Skeletal muscle satellite cell (primary cell): ENCODE data around the gene PDSS1.

Experiments used
- H3K27me3 ChIP-seq: 2 replicates; pipeline ENCODE4 v1.7.0; 2013; ENCODE audit warnings: low read length; ENCODE audit not compliant: control insufficient read depth, insufficient read depth
- H3K36me3 ChIP-seq: 2 replicates; pipeline ENCODE4 v1.7.0; 2013; ENCODE audit warnings: mild to moderate bottlenecking, control low read depth, low read length; ENCODE audit not compliant: insufficient read depth
- H3K4me1 ChIP-seq: 2 replicates; pipeline ENCODE4 v1.7.0; 2013; ENCODE audit warnings: low read length; ENCODE audit not compliant: control insufficient read depth, insufficient read depth
- H3K4me2 ChIP-seq: 2 replicates; pipeline ENCODE4 v1.7.0; 2013; ENCODE audit warnings: mild to moderate bottlenecking, low read length
- H3K4me3 ChIP-seq: 2 replicates; pipeline ENCODE4 v1.7.0; 2013; ENCODE audit warnings: low read length
- H3K9ac ChIP-seq: 2 replicates; pipeline ENCODE4 v1.7.0; 2013; ENCODE audit warnings: mild to moderate bottlenecking, low read depth, low read length, moderate library complexity
- H3K9me3 ChIP-seq: replicated peaks from 2 replicates; pipeline ENCODE4 v1.7.0; 2013; ENCODE audit warnings: mild to moderate bottlenecking, control low read depth, low read length

PDSS1 gene

DNA sequence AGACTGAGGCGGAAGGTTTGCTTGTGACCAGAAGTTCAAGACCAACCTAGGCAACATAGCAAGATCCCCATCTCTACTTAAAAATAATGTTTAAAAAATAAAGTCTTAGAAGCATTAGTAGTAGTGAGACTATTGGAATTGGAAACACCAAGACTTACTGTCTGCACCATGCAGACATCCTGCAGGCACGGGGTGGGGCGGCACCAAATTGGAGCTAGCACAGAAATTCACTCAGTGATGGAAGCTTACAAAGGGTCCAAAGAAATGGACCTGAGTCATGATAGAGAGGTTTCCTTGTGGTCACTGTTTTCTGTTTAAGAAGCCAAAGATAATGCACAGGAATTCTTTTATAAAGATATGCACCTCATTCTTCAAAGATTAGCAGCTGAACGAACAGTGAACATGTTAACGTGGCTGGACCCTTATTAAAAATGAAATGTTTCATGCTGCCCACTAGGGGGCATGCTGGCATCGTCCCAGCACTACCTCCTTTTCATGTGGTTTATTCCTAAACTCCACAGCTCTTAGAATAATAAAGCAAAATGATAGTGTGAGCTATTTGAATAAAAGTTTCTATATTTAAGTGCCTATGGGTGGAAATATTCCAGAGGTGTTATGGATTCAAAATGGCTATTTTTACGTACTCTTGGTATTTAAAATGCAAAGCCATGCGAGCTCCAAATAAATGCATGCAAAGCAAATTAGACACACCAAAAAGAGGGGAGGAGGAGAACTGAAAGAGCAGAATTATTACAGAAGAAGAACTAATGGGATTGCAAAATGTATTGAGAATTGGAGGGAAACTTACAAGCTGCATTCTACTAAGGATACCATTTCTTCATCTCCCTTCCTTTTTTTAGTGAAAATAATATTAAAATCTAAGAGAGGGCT lies 28.6 kb downstream of the PDSS1 start:
- no peaks in the 10 kb centered on the region for H3K9me3 ChIP-seq
- H3K4me2 ChIP-seq = no peak overlapping the region
- H3K27me3 ChIP-seq = no peaks in the 10 kb centered on the region
- no peak overlapping the region for H3K4me3 ChIP-seq
- H3K36me3 ChIP-seq = peaks cover 18% of the 10 kb centered on the region
- peaks cover 3% of the 10 kb centered on the region for H3K4me1 ChIP-seq
- H3K9ac ChIP-seq = no peak overlapping the region

DNA sequence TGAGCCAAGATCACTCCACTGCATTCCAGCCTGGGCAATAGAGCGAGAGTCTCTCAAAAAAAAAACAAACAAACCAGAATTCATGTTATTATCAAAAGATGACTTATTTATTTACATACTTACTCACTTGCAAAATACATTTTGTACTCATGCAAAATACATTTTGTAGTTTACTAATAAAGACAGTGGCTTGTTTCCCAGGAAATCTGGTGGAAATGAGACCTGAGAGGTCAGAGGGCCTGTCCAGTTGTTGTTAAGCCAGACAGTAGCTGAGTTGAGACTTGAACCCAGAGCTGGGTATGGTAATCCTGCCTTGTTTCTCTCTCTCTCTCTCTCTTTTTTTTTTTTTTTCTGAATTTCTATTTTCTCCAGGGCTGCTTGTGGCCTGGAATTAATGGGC lies 29.5 kb downstream of the PDSS1 start:
- Histone ChIP-seq H3K4me2 (no peak overlapping the region), H3K36me3 (peaks cover 13% of the 10 kb centered on the region)

DNA sequence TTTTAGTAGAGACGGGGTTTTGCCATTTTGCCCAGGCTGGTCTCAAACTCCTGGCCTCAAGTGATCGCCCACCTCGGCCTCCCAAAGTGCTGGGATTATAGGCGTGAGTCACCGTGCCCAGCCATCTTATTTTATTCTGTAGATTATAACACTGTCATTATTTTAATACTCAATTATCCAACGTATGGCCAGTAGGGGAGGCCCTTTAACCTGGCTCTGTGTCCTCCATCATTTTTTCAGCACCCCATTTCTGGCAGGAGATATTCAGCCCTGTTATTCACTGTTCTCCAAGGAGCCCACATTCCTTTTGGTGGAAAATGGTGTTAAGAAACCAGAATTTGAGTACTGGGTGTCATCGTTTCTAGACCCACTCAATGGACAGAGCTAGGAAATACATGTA lies 31.5 kb downstream of the PDSS1 start:
- no peaks in the 10 kb centered on the region for H3K9me3 ChIP-seq
- no peak overlapping the region for H3K4me3 ChIP-seq
- peaks cover 3% of the 10 kb centered on the region for H3K4me1 ChIP-seq
- H3K9ac ChIP-seq = no peak overlapping the region
- H3K4me2 ChIP-seq = no peak overlapping the region
- no peaks in the 10 kb centered on the region for H3K27me3 ChIP-seq
- peaks cover 23% of the 10 kb centered on the region for H3K36me3 ChIP-seq

More for the DNA sequence above, 29.5 kb downstream of the PDSS1 start:
- Histone ChIP-seq H3K27me3 (no peaks in the 10 kb centered on the region), H3K9me3 (no peaks in the 10 kb centered on the region), H3K4me1 (peaks cover 3% of the 10 kb centered on the region), H3K9ac (no peak overlapping the region), H3K4me3 (no peak overlapping the region)

DNA sequence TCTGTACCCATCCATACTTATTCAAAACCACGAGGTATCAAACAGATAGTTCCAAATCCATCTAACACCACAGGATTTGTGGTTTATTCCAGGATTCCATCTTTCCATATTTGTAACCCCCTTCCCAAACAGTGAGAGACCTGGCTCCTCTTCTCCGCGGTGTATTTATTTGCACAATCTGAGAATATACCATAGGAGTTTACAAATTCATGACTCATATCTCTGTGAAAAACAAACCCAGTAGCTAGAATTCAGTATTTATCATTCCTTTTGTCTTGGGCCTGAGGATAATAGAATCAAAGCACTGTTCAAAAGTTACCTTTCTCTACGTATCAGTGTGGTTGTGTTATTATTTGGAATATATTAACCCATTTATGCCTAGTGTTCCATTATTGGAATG lies 31.9 kb downstream of the PDSS1 start:
- no peak overlapping the region for H3K9ac ChIP-seq
- H3K4me1 ChIP-seq = peaks cover 3% of the 10 kb centered on the region
- H3K4me2 ChIP-seq = no peak overlapping the region
- H3K36me3 ChIP-seq = peaks cover 23% of the 10 kb centered on the region
- H3K9me3 ChIP-seq = no peaks in the 10 kb centered on the region
- H3K27me3 ChIP-seq = no peaks in the 10 kb centered on the region
- no peak overlapping the region for H3K4me3 ChIP-seq

GRCh38 chr10:26730552-26730951 lies 33.1 kb downstream of the PDSS1 start:
- Histone ChIP-seq H3K9me3 (no peaks in the 10 kb centered on the region), H3K4me3 (no peak overlapping the region), H3K27me3 (no peaks in the 10 kb centered on the region), H3K9ac (no peak overlapping the region), H3K4me2 (no peak overlapping the region), H3K36me3 (peaks cover 22% of the 10 kb centered on the region), H3K4me1 (peaks cover 3% of the 10 kb centered on the region)

- Histone ChIP-seq H3K27me3 (no peaks in the 10 kb centered on the region), H3K9me3 (no peaks in the 10 kb centered on the region), H3K4me2 (no peak overlapping the region), H3K4me3 (no peak overlapping the region), H3K9ac (no peak overlapping the region), H3K4me1 (no peaks in the 10 kb centered on the region), H3K36me3 (peaks cover 34% of the 10 kb centered on the region)
Measured at GRCh38 chr10:26733750-26734568, 36.5 kb downstream of the PDSS1 start.

DNA sequence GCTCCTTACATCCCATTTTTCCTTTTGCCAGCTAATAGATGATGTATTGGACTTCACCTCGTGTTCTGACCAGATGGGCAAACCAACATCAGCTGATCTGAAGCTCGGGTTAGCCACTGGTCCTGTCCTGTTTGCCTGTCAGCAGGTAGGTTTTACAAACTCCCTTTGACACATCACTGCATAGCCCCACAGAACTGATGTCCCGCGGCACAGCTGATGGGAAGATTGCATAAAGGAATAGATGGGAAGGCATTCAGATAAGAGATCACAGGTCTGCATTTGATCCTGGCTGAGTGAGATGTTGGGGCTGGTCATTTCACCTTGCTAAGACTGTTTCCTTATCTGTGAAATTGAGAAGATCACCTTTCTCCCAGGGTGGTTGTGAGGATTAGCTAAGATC lies 37.9 kb downstream of the PDSS1 start:
- Histone ChIP-seq H3K9me3 (no peaks in the 10 kb centered on the region), H3K4me2 (no peak overlapping the region), H3K4me3 (no peak overlapping the region), H3K9ac (no peak overlapping the region), H3K4me1 (peaks cover 5% of the 10 kb centered on the region), H3K27me3 (no peaks in the 10 kb centered on the region), H3K36me3 (peaks cover 34% of the 10 kb centered on the region)

DNA sequence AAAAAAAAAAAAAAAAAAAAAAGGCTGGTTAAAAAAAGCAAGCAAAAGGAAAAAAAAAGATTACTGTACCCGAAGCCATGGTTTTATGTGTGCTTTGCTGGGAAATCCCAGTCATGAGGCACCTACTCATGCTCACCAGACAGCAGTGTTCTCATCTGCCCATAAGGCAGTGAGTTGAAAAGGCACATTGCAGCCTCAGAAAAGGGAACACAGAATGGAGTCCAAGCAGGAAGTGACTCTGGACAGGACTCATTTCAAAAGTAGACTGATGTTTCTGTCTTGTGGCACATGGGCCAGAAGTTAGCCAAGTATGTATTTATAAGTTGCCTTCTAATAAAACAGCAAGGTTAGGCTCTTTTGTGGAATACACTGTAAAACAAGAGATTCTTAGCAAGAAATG lies 40.2 kb downstream of the PDSS1 start:
- H3K27me3 ChIP-seq = no peaks in the 10 kb centered on the region
- H3K4me2 ChIP-seq = no peak overlapping the region
- peaks cover 46% of the 10 kb centered on the region for H3K36me3 ChIP-seq
- H3K4me1 ChIP-seq = peaks cover 10% of the 10 kb centered on the region
- no peaks in the 10 kb centered on the region for H3K9me3 ChIP-seq
- no peak overlapping the region for H3K9ac ChIP-seq
- no peak overlapping the region for H3K4me3 ChIP-seq

DNA sequence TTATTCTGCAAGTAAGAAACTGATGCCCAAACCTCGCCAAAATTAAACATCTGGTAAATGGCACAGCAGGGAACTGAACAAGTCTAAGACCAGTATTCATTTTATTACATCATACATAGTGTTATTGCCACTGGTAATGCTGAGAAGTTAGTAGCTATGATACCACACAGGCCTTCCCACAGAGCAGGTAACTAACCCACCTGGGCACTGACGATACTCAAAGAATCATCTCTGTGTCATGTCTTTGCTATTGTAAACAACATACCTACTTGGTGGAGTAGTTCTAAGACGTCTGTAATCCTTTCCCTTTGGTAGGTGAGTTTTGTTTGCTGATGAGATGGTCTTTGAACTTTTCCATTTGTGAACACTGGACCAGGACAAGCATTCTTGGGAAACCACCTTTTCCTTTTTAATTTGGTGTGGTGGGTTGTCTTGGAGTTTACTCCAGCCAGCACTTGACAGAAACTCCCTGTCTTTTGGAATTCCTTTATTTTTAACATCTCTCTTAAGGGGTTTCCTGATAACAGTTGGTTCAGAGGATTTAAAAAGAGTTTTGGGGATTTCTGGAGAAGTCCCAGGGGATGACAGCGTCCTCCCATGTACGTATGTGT lies 40.9 kb downstream of the PDSS1 start:
- H3K36me3 ChIP-seq = peaks cover 47% of the 10 kb centered on the region
- no peak overlapping the region for H3K4me2 ChIP-seq
- no peak overlapping the region for H3K9ac ChIP-seq
- H3K9me3 ChIP-seq = no peaks in the 10 kb centered on the region
- H3K4me1 ChIP-seq = peaks cover 10% of the 10 kb centered on the region
- H3K27me3 ChIP-seq = no peaks in the 10 kb centered on the region
- H3K4me3 ChIP-seq = no peak overlapping the region

- peaks cover 10% of the 10 kb centered on the region for H3K4me1 ChIP-seq
- H3K36me3 ChIP-seq = peaks cover 41% of the 10 kb centered on the region
- H3K4me2 ChIP-seq = no peak overlapping the region
- H3K4me3 ChIP-seq = no peak overlapping the region
- no peaks in the 10 kb centered on the region for H3K9me3 ChIP-seq
- no peaks in the 10 kb centered on the region for H3K27me3 ChIP-seq
- H3K9ac ChIP-seq = no peak overlapping the region
Measured at GRCh38 chr10:26739071-26739631, 41.6 kb downstream of the PDSS1 start.

DNA sequence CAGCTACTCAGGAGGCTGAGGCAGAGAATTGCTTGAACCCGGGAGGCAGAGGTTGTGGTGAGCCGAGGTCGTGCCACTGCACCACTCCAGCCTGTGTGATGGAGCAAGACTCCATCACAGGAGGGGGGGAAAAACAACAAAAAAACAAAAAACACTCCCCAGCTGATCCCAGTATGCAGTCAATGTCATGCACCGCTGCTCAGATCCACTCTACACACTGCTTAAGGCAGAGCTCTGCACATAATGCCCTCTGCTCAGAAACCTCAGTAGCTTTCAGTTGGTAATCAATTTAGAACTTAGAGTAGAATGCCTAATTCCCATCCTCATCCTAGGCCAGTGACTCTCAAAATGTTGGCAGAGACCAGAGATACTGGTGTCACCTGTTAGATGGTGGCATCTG lies 43.9 kb downstream of the PDSS1 start:
- Histone ChIP-seq H3K4me2 (no peak overlapping the region), H3K4me1 (peaks cover 10% of the 10 kb centered on the region), H3K9ac (no peak overlapping the region), H3K36me3 (peaks cover 37% of the 10 kb centered on the region), H3K4me3 (no peak overlapping the region), H3K27me3 (no peaks in the 10 kb centered on the region), H3K9me3 (no peaks in the 10 kb centered on the region)
